ENCODE data around the gene ERGIC3.

GRCh38 chr20:35600176-35600992, 58.5 kb downstream of the ERGIC3 start:
- TF ChIP-seq PHF21A (CRISPR knock-in tag; IDR thresholded peaks at IDR 0.05) (no peak), POLR2AphosphoS5 (IDR thresholded peaks at IDR 0.05; ENCODE audit: low read depth, low read length) (no peak)
